HG02885 (cell line): ENCODE measurements around the gene CORIN.
"Not testable (repeated sequence)": the region's sequence is repeated elsewhere in the genome, so short reads cannot be mapped to it uniquely, and the experiment has no call there.

Source experiments
- ATAC-seq: cut with Tn5 transposase; IDR thresholded peaks from one replicate; pipeline ENCODE4 v1.9.1; 2021; ENCODE audit warnings: mild to moderate bottlenecking; ENCODE audit not compliant: unreplicated experiment, poor library complexity

CORIN gene

GRCh38 chr4:47703008-47703407 lies 134.9 kb downstream of the CORIN start:
- ATAC-seq = no peak

- no peak for ATAC-seq
These were observed 136.6 kb downstream of the CORIN start for GRCh38 chr4:47701286-47701685.

GRCh38 chr4:47698837-47699236 lies 139.0 kb downstream of the CORIN start:
- no peak for ATAC-seq

- no peak for ATAC-seq
These were observed 141.0 kb downstream of the CORIN start for GRCh38 chr4:47696823-47697222.

GRCh38 chr4:47695260-47695659 lies 142.6 kb downstream of the CORIN start:
- no peak for ATAC-seq

GRCh38 chr4:47694322-47694721 lies 143.5 kb downstream of the CORIN start:
- no peak for ATAC-seq

- ATAC-seq = no peak
These were observed 145.2 kb downstream of the CORIN start for GRCh38 chr4:47692691-47693090.

GRCh38 chr4:47691757-47692383 lies 146.0 kb downstream of the CORIN start:
- ATAC-seq = not testable (repeated sequence)

GRCh38 chr4:47690611-47691010 lies 147.3 kb downstream of the CORIN start:
- ATAC-seq = peak; percentile 54

GRCh38 chr4:47686294-47686872 lies 151.5 kb downstream of the CORIN start:
- peak; percentile 88 for ATAC-seq

GRCh38 chr4:47675806-47676205 lies 162.1 kb downstream of the CORIN start:
- no peak for ATAC-seq

GRCh38 chr4:47674144-47674543 lies 163.7 kb downstream of the CORIN start:
- ATAC-seq = no peak

- ATAC-seq = no peak
These were observed 165.2 kb downstream of the CORIN start for GRCh38 chr4:47672696-47673095.

GRCh38 chr4:47669946-47670345 lies 167.9 kb downstream of the CORIN start:
- no peak for ATAC-seq

- peak; percentile 87 for ATAC-seq
These were observed 169.0 kb downstream of the CORIN start for GRCh38 chr4:47668810-47669408.

- no peak for ATAC-seq
These were observed 169.6 kb downstream of the CORIN start for GRCh38 chr4:47668256-47668655.

- no peak for ATAC-seq
These were observed 170.3 kb downstream of the CORIN start for GRCh38 chr4:47667552-47667951.

- ATAC-seq = no peak
These were observed 173.6 kb downstream of the CORIN start for GRCh38 chr4:47664051-47664826.

GRCh38 chr4:47662975-47663374 lies 174.9 kb downstream of the CORIN start:
- ATAC-seq = no peak

- ATAC-seq = no peak
These were observed 176.1 kb downstream of the CORIN start for GRCh38 chr4:47661741-47662140.

- ATAC-seq = no peak
These were observed 178.5 kb downstream of the CORIN start for GRCh38 chr4:47659342-47659741.
